LNCAP (cell line): Measurements from ENCODE around the gene PLD3.

Source experiments
- TF ChIP-seq, protein P1 (sequence below): fragments of 450-650 bp; IDR thresholded peaks from 2 replicates; pipeline ENCODE4 v1.5.1; 2017; ENCODE audit warnings: mild to moderate bottlenecking

The PLD3 gene

DNA sequence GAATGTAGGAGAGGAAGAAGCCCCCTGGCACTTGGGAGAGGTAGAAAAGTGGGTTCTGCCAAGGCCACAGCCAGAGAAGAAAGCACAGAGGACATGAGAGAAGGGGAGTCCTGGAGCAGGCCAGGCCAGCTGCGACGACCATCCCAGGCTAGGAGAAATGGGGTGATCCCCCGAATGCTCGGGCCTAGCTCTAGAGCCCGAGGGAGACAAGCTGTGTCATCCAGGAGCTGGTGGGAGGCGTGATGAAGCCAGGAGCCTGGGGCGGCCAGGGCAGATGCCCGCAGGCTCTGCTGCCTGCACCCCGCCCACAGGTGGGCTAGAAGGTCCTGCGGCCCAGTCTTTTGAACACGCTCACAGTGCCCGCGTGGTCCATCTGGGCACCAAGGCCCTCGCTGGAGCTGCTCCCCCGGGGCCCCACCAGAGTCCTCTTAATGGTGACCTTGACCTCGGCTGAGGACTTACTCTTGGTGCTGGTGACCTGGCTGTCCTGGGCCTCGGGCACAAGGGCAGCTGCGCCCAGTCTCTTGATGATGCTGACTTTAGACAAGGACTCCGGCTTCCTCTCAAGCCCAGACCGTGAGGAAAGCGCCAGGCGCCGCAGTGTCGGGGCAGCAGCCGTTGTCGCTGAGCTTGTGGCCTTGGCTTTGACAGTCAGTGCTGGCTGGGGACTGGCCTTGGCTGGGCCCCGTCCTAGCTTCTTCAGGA is 26.8 kb upstream of the PLD3 start:
- TF ChIP-seq, protein P1, sequence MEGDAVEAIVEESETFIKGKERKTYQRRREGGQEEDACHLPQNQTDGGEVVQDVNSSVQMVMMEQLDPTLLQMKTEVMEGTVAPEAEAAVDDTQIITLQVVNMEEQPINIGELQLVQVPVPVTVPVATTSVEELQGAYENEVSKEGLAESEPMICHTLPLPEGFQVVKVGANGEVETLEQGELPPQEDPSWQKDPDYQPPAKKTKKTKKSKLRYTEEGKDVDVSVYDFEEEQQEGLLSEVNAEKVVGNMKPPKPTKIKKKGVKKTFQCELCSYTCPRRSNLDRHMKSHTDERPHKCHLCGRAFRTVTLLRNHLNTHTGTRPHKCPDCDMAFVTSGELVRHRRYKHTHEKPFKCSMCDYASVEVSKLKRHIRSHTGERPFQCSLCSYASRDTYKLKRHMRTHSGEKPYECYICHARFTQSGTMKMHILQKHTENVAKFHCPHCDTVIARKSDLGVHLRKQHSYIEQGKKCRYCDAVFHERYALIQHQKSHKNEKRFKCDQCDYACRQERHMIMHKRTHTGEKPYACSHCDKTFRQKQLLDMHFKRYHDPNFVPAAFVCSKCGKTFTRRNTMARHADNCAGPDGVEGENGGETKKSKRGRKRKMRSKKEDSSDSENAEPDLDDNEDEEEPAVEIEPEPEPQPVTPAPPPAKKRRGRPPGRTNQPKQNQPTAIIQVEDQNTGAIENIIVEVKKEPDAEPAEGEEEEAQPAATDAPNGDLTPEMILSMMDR = no peak

DNA sequence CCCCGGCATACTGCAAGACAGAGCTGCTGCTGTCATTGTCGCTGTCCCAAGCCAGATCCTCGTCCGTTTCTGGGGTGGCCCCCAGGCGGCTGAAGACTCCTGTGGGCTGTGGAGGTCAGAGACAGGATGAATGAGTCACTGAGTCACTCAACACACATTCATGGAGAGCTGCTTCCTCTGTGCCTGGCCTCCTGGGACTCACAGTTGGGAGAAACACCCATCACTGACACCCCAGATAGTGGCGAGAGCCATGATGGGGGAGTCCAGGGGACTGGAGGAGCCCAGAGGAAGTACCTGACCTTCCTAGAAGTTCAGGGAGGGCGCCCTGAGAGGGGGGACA is 26.3 kb upstream of the PLD3 start:
- TF ChIP-seq, protein P1 = no peak

DNA sequence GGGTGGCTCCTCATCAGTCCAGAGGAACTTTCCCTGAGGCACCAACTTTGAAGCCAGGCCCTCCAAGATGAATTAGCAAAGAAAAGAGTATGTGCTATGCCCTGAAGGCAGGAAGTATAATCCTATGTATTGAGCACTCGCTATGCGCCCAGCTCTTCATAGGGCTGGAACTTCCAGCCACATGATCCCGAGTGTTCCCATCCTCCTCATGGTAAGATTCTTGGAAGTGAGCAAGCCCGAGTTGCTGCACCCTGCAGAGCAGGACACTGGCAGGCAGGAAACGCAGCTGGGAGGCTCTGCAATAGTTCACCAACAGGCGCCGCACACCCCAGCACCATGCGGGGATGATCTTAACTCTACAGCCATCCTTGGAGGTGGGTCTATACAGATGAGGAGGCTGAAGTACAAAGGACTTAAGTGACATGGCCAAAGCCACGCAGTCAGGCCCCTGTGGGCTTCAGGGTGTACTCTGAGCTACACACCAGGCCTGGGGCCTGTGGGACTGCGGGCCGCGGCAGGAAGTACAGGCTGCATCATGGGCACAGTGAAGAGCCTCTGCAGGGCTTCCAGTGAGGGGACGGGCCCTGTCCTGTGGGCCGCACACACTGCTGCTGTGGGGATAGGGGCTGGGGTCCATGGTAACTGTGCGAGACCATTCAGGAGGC is 25.4 kb upstream of the PLD3 start:
- TF ChIP-seq, protein P1 = no peak

DNA sequence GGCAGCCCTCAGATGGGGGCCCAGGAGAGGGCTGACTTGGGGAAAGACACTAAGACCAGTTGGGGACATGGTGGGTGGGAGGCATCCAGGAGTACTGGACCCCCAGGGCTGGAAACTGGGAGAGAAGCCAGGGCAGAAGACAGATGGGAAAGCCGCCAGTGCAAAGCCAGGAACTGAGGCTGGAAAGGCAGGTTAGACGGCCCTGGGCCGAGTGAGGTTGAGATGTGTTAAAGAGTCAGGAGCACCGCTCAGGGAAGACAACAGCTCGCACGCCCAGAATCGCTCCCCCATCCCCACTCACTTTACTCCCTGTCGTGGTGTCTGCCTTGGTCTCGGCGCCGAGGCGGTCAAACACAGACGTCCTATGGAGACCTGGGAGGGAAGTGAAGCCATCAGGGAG is 24.8 kb upstream of the PLD3 start:
- TF ChIP-seq, protein P1 = no peak

DNA sequence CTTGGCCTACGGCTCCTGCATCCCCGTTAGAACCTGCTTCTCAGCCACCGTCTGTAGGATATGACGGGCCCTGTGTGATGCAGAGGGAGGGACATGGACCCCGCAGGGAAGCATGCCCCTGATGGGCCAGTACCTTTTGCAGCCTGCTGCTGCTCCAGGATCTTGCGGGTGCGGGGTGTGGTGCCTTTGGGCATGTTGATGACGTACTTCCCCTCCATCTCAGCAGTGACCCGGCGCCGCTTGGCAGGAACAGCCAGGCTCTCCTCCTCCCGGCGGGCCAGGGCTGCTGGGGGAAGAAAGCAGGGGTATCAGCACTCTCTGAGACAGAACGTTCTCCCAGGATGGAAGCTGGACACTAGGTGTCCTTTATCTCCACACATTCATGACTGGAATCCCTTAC is 22.3 kb upstream of the PLD3 start:
- TF ChIP-seq, protein P1 = no peak

DNA sequence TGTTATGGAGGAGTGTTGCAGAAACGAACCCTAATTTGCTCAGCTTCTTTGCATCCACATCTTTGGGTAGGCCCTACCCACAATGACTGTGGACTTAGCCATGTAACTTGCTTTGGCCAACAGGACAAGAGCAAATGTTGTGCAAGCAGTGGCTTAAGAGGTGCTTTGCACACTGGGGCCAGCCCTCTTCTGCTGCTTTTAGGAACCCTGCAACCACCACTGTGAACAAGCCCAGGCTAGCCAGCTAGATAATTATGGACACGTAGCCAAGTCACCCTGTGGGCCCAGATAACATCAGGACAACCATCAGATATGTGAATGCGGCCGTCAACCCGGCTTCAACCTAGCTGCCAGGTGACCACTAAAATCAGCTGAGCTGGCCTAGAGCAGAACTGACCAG is 17.4 kb upstream of the PLD3 start:
- TF ChIP-seq, protein P1 = no peak

DNA sequence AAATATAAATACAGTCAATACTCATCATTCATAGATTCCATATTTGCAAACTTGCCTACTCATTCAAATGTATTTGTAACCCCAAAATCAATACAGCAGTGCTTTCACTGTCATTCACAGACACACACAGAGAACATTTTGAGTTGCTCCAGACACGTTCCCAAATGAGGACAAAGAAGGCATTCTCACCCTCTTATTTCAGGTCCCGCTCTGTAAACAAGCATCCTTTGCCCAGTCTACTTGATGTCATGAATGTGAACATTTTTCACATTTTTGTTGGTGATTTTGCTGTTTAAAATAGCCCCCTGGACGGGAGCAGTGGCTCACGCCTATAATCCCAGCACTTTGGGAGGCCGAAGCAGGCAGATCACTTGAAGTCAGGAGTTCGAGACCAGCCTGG is 15.8 kb upstream of the PLD3 start:
- TF ChIP-seq, protein P1 = no peak
